ENCODE data around the gene MEF2C.

Gene MEF2C

GRCh38 chr5:88688156-88688983 is 194.6 kb downstream of the MEF2C start:
- DNase-seq (ENCODE audit: low read depth), result no peak

GRCh38 chr5:88687373-88687911 is 195.5 kb downstream of the MEF2C start:
- DNase-seq (ENCODE audit: low read depth), result no peak

DNA sequence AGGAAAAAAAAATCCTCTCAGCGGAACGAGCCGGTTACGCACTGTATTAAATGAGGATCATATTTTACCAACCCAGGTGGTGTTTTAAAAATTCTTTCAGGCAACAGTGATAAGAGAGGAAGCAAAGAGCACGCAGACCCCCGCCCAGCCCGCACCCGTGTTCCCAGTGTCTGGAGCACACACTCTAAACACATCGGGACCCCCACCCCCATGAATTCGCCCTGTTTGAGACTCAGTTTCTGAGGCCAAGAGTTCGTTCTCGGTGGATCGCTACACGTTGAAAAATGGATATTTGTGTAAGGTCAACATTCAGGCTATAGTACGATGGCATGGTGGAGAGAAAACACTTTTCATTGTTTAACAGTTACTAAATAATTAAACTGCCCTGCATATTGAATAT is 196.3 kb downstream of the MEF2C start:
- no peak for DNase-seq (ENCODE audit: low read depth)

GRCh38 chr5:88685591-88686541 is 197.1 kb downstream of the MEF2C start:
- no peak for DNase-seq (ENCODE audit: low read depth)

GRCh38 chr5:88683506-88684135 is 199.4 kb downstream of the MEF2C start:
- no peak for DNase-seq (ENCODE audit: low read depth)

GRCh38 chr5:88682881-88683361 is 200.1 kb downstream of the MEF2C start:
- DNase-seq (ENCODE audit: low read depth), result no peak

- no peak for DNase-seq (ENCODE audit: low read depth)
Observed at GRCh38 chr5:88682131-88682530, 200.9 kb downstream of the MEF2C start.

DNA sequence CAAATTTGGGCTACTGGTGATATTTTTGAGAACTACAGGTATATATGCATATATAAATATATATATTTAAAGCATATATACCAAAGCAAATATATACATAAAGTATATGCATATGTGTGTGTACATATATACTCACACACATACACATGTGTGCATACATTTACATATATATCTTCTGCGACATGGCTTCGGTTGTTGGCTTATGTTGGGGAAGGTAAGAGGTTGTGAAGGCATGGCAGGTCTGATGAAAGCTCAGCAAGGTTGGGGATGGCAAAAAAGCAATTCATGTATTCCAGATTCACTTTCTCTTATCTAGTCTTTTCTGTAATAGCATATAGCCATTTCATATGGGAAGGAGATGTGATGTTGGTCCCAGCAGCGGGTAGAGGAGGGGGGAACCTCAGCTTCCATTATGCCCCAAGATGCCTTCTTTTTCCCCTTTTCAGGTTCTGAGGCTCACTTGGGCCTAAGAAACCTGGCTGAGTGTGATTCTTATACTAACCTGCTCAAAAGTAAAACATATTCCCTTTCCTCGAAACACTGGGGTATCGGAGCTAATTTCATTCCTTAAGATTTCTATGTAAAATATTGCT is 201.7 kb downstream of the MEF2C start:
- no peak for DNase-seq (ENCODE audit: low read depth)

DNA sequence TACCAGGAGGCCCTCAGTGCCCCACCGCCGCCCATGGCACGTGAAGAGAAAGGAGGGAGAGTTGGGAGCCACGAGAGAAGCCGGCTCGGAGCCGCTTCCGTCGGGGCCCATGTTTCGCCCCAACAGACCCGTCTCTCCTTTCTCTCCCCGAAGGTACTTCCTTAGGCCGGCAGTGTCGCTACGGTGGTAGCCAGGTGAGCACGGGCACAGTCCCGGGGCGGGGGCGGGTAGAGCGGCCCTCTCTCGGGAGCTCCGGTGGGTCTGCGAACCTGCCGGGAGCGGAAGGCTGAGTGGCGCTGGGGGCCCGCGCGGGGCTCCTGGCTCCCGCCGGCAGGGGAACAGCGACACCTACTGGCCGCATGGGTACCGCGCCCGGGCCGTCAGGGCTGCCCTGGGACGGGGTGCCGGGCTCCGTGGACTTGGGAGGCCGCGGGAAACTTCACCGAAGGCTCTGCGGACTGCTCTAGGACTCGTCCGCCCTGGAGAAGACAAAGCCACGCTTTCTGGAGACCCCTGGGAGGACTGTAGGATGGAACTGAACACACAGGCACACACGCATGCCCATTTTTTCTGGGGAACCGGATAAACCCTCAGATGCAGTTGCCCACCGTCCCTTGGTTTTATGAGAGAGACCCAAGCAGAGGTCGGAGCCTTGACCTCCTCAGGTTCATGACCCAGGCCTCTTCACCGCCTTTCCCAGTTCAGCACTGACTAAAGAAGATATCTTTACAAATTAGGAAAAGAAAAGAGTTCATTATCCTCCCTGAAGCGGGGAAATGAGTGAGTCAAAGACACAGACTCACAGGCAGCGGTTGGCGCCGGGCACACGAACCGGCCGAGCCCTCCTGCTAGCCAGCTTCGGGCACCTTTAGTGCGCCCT is 202.5 kb downstream of the MEF2C start:
- peak; percentile 74 for DNase-seq (ENCODE audit: low read depth)

DNA sequence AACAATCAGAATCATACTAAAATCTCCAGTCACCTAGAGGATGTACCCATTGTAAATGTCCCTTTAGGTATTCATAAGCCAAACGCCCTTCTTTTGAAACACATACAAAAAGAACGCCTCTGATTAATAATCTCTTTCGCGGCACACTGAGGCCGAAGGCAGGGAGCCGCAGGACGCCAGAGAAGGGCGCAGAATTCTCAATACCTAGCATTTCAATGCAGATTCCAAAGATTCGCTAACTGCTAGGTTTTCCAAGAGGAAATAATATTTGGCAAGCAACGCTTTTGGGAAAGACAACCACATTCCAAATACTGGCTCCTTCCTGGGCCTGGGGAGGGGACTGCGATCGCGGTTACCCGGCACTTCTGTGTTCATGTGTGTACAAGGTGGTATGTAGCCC is 203.3 kb downstream of the MEF2C start:
- no peak for DNase-seq (ENCODE audit: low read depth)

DNA sequence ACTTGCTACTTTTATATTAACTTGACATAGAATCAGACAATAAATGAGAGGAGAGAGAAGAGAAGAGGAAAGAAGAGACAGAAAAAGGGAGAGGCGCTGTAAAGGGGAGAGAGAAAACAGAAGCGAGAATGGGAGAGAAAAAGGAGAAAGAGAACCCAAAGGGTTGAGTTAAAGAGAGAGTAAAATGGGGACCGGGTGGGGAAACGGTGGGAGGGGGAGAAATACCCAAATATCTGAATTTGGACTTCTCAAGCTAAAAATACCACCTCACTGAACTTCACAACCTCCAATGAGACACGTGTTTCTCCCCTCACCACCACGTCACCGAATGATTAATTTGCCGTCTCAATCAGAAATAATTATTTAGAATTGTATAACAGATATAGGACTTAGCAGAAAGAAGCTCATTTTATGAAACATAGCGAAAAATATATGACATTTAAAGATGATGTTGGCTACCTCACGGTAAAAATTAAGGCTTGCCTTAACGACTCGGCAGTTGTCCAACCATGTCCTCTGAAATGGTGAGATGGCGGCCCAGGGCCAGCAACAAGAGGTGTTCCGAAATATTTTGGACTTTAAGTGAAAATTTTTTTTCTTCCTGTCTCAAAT is 204.1 kb downstream of the MEF2C start:
- no peak for DNase-seq (ENCODE audit: low read depth)

- no peak for DNase-seq (ENCODE audit: low read depth)
Observed at GRCh38 chr5:88677943-88678769, 204.8 kb downstream of the MEF2C start.

GRCh38 chr5:88677376-88677895 is 205.5 kb downstream of the MEF2C start:
- no peak for DNase-seq (ENCODE audit: low read depth)

DNA sequence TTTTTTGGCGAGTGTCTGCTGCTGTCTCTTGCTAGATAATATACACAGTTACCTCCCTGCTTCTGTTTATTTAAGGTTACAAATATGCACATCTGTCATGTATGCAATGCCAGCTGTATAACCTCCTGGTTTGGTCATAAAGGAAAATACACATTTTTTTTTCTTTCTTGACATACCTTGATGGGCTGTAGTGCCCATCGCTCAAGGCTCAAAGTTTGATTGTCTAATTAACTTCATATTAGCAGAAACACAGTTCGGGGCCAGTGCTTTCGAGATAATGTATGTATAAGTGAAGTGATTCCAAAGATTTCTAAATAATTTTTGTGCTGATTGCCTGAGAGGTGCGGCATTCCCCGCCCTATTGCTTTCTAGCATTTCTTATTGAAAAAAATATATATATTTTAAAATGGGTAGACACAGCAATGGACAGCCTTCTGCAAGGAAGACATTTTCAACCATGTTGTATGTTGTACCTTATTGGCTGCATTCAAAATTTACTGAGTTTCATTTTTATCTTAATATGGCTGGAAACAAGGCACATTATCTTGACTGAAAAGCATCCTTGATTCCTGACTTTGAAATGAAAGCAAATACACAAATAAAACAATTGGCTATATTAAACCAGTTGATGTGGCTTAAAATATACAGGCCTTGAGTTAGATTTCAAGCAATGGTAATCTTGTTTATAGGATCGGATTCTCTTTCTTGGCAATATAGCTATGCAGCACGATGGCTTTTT is 206.2 kb downstream of the MEF2C start:
- no peak for DNase-seq (ENCODE audit: low read depth)

- DNase-seq (ENCODE audit: low read depth), result no peak
Observed at GRCh38 chr5:88675708-88676636, 207.0 kb downstream of the MEF2C start.

DNA sequence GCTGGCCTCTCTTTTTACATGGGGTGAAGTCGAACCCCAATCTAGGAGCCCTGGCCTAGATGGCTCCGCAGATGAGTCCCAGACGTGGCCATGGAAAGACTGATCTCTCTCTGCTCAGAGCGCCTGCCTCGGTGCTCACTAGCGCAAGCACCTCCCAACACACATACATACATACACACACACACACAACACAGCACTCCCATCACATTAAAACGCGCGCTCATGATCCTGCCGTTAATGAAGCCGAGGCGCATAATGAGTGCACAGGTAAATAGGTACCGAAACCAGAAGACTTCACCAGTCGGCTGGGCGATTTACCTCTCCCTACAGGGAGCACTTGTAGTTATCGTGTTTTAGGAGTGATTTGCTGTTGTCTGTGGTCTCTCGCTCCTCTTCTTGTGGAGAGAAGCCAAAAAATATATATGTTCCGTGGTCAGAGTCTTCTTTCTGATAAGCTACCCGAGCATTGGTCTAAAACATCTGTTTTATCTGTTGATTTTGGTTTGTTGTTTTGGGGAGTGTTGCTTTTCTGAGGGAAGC is 207.7 kb downstream of the MEF2C start:
- no peak for DNase-seq (ENCODE audit: low read depth)
